ENCODE data around the gene NIPBL.
"Not testable (repeated sequence)": the region's sequence is repeated elsewhere in the genome, so short reads cannot be mapped to it uniquely, and the experiment has no call there.

NIPBL gene

DNA sequence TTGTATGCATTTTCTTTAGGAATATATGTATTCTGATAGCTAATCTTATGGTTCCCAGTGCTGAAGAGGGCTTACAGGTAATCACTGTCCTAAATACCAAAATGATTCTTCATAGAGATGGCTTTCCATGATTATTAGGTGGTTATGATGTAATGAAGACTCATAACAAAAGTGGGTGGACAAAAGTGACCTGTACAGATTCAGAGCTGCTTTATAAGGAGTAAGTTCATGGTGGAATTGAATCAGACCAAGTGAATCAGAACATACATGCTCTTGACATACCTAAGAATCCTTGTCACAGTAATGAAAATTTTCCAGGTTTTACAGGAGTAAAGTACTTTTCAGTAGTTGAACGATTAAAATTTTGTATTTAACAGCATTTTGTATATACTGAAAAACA, 105.6 kb downstream of the NIPBL start:
- Mint-ChIP-seq H3K36me3 (ENCODE audit: low read depth) (peaks cover 64% of the 10 kb centered on the region), H3K27ac (no peak overlapping the region), H3K9me3 (peaks cover 9% of the 10 kb centered on the region), H3K4me3 (no peak overlapping the region), H3K4me1 (ENCODE audit: low read depth) (peaks cover 52% of the 10 kb centered on the region), H3K27me3 (no peaks in the 10 kb centered on the region)

GRCh38 chr5:36985387-36985786, 108.8 kb downstream of the NIPBL start:
- Mint-ChIP-seq H3K4me3 (no peak overlapping the region), H3K9me3 (no peaks in the 10 kb centered on the region), H3K4me1 (ENCODE audit: low read depth) (peaks cover 41% of the 10 kb centered on the region)

DNA sequence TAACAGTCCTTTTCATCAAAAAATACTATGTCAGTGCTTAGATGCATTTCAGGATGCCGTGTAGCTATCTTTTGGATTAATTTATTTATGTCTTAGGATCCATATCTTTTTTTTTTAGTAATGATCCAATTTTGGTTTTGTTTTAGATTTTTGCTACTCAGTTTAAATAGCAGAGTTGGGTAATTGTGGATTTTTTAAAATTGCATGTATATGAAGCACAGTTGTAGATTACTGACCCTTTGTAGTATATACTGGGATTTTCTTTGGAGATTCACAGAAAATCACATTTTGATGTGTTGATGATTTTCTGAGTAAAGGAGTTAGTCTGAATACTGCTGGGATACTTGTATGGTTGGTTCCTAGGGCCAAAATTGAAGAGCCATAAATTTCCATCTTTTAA, 111.8 kb downstream of the NIPBL start:
- Mint-ChIP-seq H3K27ac (no peak overlapping the region), H3K9me3 (no peaks in the 10 kb centered on the region), H3K36me3 (ENCODE audit: low read depth) (peaks cover 30% of the 10 kb centered on the region), H3K27me3 (no peaks in the 10 kb centered on the region), H3K4me1 (ENCODE audit: low read depth) (peaks cover 32% of the 10 kb centered on the region), H3K4me3 (no peak overlapping the region)

More at GRCh38 chr5:36985387-36985786, 108.8 kb downstream of the NIPBL start:
- no peak overlapping the region for H3K27ac Mint-ChIP-seq
- H3K27me3 Mint-ChIP-seq: no peaks in the 10 kb centered on the region
- H3K36me3 Mint-ChIP-seq (ENCODE audit: low read depth): peaks cover 43% of the 10 kb centered on the region

- Mint-ChIP-seq H3K4me1 (ENCODE audit: low read depth) (no peaks in the 10 kb centered on the region), H3K36me3 (ENCODE audit: low read depth) (peaks cover 61% of the 10 kb centered on the region), H3K9me3 (no peaks in the 10 kb centered on the region), H3K27me3 (no peaks in the 10 kb centered on the region), H3K27ac (peak overlapping the region; percentile 57), H3K4me3 (no peak overlapping the region)
These were observed 122.0 kb downstream of the NIPBL start for GRCh38 chr5:36998578-36998977.

DNA sequence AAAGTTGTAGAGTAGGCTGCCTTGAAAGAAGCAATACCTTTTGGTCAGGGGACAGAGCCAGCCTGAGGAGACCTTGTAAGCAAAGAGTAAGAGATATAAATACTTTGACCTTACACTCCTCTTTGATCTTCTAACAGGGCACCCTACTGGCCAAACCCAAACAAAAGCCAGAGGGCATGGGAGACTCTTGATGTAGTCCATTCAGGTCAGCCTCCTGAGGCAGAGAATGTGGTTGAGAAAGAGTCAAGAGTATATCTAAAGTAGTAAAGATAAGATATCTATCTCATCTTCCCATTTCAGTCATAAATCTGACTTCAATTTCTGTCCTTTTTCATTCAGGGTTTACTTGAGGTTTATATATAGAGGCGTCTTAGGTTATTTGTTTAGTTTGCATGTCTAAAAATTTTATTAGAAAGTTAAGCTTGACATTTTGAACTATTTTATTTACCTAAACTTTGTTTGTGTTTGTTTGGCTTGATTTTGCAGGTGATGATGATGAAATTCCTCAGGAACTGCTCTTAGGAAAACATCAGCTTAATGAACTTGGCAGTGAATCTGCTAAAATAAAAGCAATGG, 125.7 kb downstream of the NIPBL start:
- Mint-ChIP-seq H3K27ac (no peak overlapping the region), H3K27me3 (no peaks in the 10 kb centered on the region), H3K4me3 (no peak overlapping the region), H3K9me3 (no peaks in the 10 kb centered on the region), H3K36me3 (ENCODE audit: low read depth) (peaks cover 40% of the 10 kb centered on the region), H3K4me1 (ENCODE audit: low read depth) (no peaks in the 10 kb centered on the region)

GRCh38 chr5:37005252-37005651, 128.7 kb downstream of the NIPBL start:
- Mint-ChIP-seq H3K9me3 (no peaks in the 10 kb centered on the region), H3K27me3 (no peaks in the 10 kb centered on the region), H3K27ac (no peak overlapping the region), H3K36me3 (ENCODE audit: low read depth) (peaks cover 32% of the 10 kb centered on the region), H3K4me3 (no peak overlapping the region), H3K4me1 (ENCODE audit: low read depth) (no peaks in the 10 kb centered on the region)

- Mint-ChIP-seq H3K36me3 (ENCODE audit: low read depth) (peaks cover 27% of the 10 kb centered on the region), H3K4me1 (ENCODE audit: low read depth) (no peaks in the 10 kb centered on the region), H3K27me3 (no peaks in the 10 kb centered on the region), H3K9me3 (no peaks in the 10 kb centered on the region), H3K4me3 (no peak overlapping the region), H3K27ac (no peak overlapping the region)
These were observed 129.5 kb downstream of the NIPBL start for GRCh38 chr5:37005946-37006540.

- H3K27me3 Mint-ChIP-seq; H3K9me3 Mint-ChIP-seq; H3K4me3 Mint-ChIP-seq; H3K27ac Mint-ChIP-seq; H3K4me1 Mint-ChIP-seq (ENCODE audit: low read depth): not testable (repeated sequence)
- H3K36me3 Mint-ChIP-seq (ENCODE audit: low read depth): peaks cover 26% of the 10 kb centered on the region
These were observed 136.6 kb downstream of the NIPBL start for GRCh38 chr5:37013181-37013580.

DNA sequence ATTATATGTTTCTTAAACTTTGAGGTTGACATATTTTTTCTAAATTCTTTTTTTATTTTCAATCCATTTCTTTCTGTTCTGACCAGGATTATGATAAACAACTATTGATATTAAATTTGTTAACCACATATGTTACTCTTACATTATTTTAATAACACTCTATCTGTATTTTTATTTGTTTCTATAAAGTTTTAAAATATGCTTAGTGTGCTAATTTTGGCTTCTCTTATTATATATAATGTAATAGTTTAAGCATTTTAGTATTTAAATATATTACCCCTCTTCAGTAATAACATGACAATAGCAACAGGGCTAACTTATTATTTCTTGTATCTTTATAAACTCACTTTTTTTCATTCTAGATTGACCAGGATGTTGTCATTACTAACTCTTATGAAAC, 137.8 kb downstream of the NIPBL start:
- Mint-ChIP-seq H3K4me3 (no peak overlapping the region), H3K4me1 (ENCODE audit: low read depth) (no peaks in the 10 kb centered on the region), H3K27me3 (no peaks in the 10 kb centered on the region), H3K9me3 (no peaks in the 10 kb centered on the region), H3K36me3 (ENCODE audit: low read depth) (peaks cover 30% of the 10 kb centered on the region), H3K27ac (no peak overlapping the region)

GRCh38 chr5:37015795-37016666, 139.5 kb downstream of the NIPBL start:
- Mint-ChIP-seq H3K4me1 (ENCODE audit: low read depth) (no peaks in the 10 kb centered on the region), H3K27me3 (no peaks in the 10 kb centered on the region), H3K36me3 (ENCODE audit: low read depth) (peaks cover 35% of the 10 kb centered on the region), H3K27ac (no peak overlapping the region), H3K4me3 (no peak overlapping the region), H3K9me3 (no peaks in the 10 kb centered on the region)

DNA sequence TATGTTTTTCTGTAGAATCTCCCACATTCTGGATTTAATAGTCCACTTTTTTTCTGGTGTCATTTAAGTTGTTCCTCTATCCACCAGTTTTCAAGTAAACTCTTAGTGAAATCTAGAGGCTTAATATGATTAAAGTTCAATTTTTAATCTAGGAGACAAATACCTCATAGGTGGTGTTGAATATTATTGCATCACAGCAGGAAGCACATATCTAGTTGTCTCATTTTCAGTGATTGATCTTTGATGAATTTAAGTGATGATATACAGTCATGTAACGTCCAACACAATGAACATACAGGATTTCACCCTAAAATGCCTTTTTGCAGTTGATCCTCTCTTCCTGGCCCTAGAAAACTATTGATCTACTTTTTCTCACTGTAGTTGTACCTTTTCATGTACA, 152.3 kb downstream of the NIPBL start:
- Mint-ChIP-seq H3K4me1 (ENCODE audit: low read depth) (no peaks in the 10 kb centered on the region), H3K27me3 (no peaks in the 10 kb centered on the region), H3K9me3 (no peaks in the 10 kb centered on the region), H3K4me3 (no peak overlapping the region), H3K36me3 (ENCODE audit: low read depth) (peaks cover 58% of the 10 kb centered on the region), H3K27ac (no peak overlapping the region)

DNA sequence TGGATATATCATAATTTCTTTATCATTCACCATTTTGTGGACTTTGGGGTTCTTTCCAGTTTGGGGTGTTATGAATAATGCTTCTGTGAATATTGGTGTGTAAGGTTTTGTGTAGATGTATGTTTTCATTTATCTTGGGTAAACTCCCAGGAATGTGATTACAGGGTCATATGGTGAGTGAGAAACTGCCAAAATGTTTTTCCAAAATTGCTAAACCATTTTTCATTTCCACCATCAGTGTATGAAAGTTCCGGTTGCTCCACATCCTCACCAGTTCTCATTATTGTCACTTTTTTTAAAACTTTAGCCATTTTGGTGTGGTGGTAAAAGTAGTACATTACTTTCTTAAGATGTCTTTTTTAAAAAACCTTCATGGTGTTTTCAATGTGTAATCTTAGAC, 152.9 kb downstream of the NIPBL start:
- Mint-ChIP-seq H3K4me1 (ENCODE audit: low read depth) (no peaks in the 10 kb centered on the region), H3K9me3 (no peaks in the 10 kb centered on the region), H3K4me3 (no peak overlapping the region), H3K27me3 (no peaks in the 10 kb centered on the region), H3K36me3 (ENCODE audit: low read depth) (peaks cover 54% of the 10 kb centered on the region), H3K27ac (no peak overlapping the region)

GRCh38 chr5:37034955-37035354, 158.4 kb downstream of the NIPBL start:
- no peaks in the 10 kb centered on the region for H3K9me3 Mint-ChIP-seq
- peaks cover 21% of the 10 kb centered on the region for H3K36me3 Mint-ChIP-seq (ENCODE audit: low read depth)
- no peaks in the 10 kb centered on the region for H3K27me3 Mint-ChIP-seq
- H3K4me1 Mint-ChIP-seq (ENCODE audit: low read depth): no peaks in the 10 kb centered on the region
- no peak overlapping the region for H3K4me3 Mint-ChIP-seq
- H3K27ac Mint-ChIP-seq: no peak overlapping the region

GRCh38 chr5:37037840-37038239, 161.3 kb downstream of the NIPBL start:
- H3K27ac Mint-ChIP-seq: no peak overlapping the region
- H3K4me3 Mint-ChIP-seq: no peak overlapping the region
- H3K9me3 Mint-ChIP-seq: no peaks in the 10 kb centered on the region
- H3K4me1 Mint-ChIP-seq (ENCODE audit: low read depth): no peaks in the 10 kb centered on the region
- H3K36me3 Mint-ChIP-seq (ENCODE audit: low read depth): peaks cover 9% of the 10 kb centered on the region
- no peaks in the 10 kb centered on the region for H3K27me3 Mint-ChIP-seq

- Mint-ChIP-seq H3K4me3 (no peak overlapping the region), H3K9me3 (no peaks in the 10 kb centered on the region), H3K36me3 (ENCODE audit: low read depth) (peaks cover 23% of the 10 kb centered on the region), H3K27ac (no peak overlapping the region), H3K4me1 (ENCODE audit: low read depth) (no peaks in the 10 kb centered on the region), H3K27me3 (no peaks in the 10 kb centered on the region)
These were observed 163.3 kb downstream of the NIPBL start for GRCh38 chr5:37039824-37040223.

Measured in stimulated activated naive CD8-positive, alpha-beta T cell treated with anti-CD3 and anti-CD28 coated beads, Interleukin-15, Interleukin-2, amounts not matched to agents 100 ng/mL and 50 ng/mL, for 24 hours (primary cell).